DMS 273 (cell line): ENCODE measurements around the gene KRTAP22-1.

Source experiments
- DNase-seq: peaks from one replicate; lab custom pipeline; 2025; ENCODE audit not compliant: unreplicated experiment; lab: John Stamatoyannopoulos, UW

KRTAP22-1 gene

DNA sequence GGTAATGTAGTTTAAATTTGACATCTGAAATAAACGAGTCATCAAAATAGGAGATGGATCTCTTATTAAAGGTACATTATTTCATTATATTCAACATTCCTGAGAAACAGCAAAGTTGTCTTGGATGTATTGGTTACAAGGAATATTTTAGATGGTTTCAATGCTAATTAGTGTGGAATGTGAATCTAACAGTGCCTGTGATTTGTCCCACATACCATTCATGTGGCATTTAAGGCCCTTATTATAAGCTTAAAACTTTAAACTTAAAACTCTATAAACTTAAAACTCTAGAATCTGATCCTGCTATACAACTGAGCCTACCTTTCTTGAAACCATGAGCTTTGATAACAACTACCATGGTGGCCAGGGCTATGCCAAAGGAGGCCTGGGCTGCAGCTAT is at the start of gene KRTAP22-1:
Gene KRTAP22-1, plus strand, starts transcription at position 301 of the 400 bp plus-strand sequence.
- DNase-seq: no peak

DNA sequence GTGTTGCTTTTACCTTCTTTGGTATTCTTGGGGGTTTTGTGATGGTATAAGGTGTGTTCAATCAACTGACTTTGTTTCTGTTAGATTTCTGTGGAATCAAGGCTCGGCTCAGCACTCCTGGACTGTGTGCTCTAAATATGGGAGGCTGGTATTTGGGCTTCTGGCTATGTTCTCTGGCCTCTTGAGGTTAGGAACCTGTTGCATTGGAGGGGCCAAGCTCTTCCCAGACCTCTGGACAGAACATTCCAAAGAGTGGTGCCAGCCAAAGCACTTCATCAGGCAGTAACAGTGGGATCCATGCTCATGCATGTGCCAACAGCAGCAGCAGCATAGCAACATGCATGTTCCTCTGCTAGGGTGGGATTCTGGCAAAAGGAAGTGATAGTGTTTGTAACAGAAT is 48.1 kb upstream of the KRTAP22-1 start:
- DNase-seq: no peak

DNA sequence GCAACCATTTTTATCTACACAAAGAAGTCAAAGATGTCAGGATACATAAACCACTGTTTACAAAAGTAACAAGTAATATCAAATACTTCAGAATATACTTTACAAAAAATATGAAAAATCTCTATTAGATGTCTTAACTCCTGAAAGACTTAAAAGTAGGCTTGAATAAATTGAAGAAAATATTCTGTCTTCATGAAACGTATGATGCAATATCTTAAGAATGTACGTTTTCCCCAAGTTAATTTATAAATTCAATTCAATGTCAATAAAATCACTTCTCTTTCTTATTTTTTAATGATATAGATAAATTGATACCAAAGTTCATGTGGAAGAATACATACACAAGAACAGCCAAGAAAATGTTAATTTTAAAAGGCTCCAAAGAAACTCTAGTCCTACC is 45.8 kb upstream of the KRTAP22-1 start:
- no peak for DNase-seq

DNA sequence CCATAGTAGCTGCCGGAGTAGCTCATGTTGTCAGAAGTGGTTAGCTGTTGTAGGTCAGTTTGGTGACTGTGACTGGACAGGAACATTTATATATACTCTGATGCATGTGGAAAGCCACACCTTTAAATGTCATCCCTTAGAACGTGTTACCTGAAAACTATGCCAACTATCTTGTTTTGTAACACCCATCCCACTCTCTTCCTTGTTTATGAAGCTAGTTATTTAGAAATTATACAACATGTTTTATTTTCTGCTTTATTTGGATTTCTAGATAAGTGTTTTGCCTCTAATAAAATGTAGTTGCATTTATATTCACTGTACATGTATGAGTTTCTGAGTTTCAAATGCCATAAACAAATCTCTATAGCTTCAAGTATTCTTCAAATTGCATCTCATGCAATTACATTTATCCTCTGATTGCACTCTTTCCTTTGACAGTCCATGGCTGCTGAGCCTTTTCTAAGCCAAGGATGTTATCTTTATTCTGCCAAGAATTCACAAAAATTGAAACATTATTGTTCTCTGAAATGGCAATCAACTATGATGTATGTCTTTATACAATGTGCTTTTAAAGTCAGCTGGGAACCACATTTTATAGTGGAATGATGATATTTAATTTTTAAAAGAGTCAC is 39.5 kb upstream of the KRTAP22-1 start, which contains the start of gene KRTAP19-7:
Gene KRTAP19-7, minus strand, starts transcription at position 51 of the 632 bp plus-strand sequence. Its CDS starts 25 bp downstream, at position 26.
- no peak for DNase-seq

DNA sequence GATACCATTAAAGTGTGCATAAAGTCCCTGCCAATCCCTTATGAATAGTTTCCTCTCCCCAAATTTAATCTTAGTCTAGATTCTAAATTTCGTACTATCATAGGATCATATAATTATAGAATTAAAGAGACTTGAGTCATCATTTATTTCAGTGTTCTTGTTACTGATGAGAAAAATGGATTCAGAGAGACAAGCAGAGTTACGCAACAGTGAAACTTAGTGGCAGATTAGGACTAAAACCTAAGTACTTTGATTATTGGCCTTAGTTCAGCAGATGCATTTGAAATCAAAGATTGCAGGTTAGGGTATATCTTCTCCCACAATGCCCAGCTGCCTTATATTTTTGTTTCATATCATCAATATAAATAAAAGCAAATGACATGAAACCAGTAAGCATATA is 38.9 kb upstream of the KRTAP22-1 start:
- DNase-seq: no peak

DNA sequence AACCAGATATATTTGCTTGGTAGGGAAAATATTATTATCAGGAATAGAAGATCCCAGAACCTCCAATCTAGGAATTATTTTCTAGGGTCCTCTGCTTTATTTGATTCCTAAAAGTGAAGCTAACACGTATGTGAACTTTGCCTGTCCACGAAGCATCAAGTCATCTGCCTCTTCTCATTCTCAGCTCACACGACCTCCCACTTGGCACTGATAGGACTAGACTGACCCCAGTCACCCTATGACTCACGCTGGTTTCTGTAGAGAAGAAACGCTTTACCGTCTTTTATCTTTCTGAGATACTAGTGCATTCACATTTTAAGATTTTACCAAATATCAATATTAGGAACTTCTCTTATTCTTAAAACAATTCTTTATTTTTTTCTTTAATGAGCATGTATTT is 37.8 kb upstream of the KRTAP22-1 start:
- no peak for DNase-seq

DNA sequence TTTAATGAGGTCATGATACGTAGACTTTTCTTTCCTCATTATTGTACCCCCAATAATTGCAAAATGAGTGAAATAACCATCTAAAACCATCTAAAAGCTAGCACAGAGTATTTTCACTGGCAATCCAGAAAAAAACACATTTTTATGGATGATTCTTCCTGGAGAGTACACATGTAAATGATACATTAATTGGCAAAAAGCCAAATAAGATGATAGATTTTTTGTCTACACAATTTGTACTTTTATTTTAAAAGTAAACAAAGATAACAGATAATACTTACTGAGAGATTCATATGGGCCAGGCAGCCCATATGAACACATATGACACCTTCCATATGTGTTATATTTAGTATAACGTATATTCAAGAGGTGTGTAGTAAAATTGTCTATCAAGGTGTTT is 37.3 kb upstream of the KRTAP22-1 start:
- no peak for DNase-seq

DNA sequence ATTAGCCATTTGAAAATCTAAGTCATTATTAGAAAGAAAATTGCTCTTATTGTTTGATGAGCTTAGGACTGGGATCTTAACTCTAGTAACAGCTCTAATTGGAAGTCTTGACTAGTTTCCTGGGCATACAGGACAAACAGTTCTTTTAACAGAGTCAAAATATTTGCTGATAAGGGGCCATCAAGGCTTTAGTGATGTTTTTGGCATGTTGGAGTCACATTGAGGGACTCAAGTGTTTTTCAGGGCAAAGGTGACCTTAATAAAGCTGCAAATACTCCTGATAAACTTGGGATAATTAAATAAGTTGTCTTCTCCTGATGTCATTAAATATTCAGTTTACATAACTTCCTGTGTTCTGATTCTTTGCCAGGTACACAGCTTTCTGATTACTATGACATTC is 33.3 kb upstream of the KRTAP22-1 start:
- no peak for DNase-seq

DNA sequence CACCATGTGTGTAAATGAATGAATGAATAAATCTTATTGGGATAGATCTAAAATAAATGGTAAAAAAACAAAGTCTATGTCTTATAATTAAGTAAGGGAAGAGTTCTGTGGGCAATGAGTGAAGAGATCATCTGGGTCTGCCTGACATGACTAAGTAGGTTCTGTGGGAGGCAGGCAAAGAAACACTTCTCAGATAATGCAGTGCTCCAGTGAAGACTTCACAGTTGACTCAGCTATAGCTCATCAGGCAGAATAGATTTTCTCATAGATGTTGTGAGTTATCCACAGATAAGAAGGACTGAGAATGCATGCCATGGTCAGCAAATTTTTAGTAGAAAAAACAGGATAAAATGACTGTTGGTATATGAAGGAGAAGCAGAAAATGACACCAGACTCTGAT is 23.1 kb upstream of the KRTAP22-1 start:
- DNase-seq: no peak

DNA sequence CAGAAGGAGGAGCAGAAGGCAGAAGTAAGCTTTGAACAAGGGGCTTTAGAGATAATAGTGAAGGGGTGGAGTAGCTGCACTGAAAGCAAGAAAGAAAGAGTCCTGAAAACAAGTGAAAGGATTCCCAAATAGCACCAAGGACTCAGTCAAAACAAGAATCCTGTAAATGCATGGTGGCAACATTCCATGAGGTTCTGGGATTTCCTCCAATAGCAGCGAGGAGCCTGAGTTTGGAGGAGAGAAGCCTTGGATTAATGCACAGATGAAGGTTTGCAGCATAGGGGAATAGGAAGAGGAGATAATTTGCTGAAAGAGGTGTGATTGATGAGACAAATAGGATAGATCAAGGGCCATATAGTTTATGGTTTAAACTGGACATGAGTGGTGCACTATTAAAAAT is 21.5 kb upstream of the KRTAP22-1 start:
- DNase-seq: no peak

DNA sequence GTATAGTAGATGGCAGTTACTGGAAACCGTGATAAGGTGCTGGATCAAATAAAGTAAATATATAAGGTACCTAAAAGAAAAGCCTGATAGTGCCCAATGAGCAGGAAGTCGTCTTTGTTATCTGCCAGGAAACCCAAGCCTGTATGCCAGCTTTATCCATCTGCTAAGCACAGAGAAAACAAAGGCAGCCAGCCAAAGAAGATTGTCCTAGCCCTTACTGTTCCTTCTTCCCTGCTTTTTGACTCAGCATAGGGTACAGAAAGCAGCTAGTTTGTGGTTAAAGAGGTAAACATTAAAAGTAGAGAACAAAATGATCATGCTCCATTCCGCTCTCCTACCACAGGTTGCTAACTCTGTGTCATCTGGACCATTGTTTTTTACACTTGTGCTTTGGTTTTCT is 20.8 kb upstream of the KRTAP22-1 start:
- no peak for DNase-seq

DNA sequence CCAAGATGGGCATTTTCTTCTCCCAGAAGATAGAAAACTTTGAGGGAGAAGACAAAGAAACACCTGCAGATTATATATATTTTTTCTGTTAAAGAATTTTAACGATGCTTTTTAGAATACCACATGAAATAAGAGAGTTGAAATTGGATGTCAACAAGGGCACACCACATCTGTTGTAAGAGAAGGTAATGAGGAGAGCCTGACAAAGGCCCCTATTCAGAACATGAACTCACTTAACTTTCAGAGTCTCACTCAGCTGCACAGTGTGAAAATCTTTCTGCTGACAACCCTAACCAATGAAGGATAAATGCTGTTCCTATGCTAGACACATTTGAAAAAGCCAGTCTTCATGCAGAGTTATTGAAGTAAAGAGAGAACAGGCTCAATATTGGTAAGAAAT is 18.0 kb upstream of the KRTAP22-1 start:
- DNase-seq: no peak

DNA sequence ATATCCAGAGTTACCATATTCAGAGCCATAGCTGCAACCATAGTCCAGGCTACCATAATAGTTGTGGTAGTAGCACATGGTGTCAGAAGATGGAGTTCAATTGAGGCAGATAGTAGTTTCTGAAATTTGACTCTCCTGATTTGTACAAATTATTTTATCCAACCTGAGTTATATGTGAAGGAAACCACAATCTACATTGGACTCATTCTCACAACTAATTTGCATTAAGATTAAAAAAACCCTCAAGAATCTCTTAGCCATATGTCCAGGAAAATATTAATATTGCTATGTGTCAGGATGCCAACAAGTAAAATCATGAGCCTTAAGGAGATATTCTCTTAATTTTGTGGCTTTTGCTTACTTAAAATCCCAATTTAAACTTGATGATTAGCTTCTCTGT is 10.6 kb upstream of the KRTAP22-1 start, which contains the start of gene KRTAP22-2:
Gene KRTAP22-2, minus strand, starts transcription at position 101 of the 400 bp plus-strand sequence.
- no peak for DNase-seq

DNA sequence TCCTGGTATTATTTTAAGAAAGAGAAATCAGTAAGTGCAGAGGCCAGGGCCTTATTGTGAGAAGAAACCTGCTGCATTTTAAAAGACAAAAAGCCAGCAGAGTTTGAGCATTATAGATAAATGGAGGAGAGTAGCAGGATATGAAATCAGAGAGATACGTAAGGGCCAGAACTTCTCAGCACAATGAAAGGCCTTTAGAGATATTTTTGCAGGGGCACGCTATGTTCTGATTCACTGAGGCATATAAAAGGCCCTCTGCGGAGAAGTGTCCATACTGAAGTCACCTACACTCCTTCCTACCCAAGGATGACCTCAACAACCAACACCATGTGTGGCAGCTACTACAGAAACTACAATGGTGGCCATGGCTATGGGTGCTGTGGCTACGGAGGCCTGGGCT is 8.7 kb upstream of the KRTAP22-1 start, which contains the start of gene KRTAP6-3:
Gene KRTAP6-3, plus strand, starts transcription at position 301 of the 400 bp plus-strand sequence. Its CDS starts 6 bp downstream, at position 307.
- DNase-seq: no peak

DNA sequence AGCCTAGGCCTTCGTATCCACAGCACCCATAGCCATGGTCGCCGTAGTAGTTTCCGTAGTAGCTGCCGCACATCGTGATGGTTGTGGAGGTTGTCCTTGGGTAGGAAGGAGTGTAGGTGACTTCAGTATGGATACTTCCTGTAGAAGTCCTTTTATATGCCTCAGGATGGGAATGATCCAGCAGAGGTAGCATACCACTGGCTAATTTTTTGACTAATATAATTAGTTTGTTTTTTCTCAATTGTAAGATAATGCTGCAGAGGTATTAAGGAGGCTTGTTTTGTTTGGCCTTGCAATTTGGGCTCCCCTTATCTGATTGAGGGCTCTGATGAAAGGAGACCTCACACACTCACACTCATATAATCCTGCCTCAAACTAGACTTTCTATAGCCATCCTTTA is 2.1 kb upstream of the KRTAP22-1 start, which contains the start of gene KRTAP6-2:
Gene KRTAP6-2, minus strand, starts transcription at position 101 of the 400 bp plus-strand sequence. Its CDS starts 28 bp downstream, at position 73.
- DNase-seq: no peak

DNA sequence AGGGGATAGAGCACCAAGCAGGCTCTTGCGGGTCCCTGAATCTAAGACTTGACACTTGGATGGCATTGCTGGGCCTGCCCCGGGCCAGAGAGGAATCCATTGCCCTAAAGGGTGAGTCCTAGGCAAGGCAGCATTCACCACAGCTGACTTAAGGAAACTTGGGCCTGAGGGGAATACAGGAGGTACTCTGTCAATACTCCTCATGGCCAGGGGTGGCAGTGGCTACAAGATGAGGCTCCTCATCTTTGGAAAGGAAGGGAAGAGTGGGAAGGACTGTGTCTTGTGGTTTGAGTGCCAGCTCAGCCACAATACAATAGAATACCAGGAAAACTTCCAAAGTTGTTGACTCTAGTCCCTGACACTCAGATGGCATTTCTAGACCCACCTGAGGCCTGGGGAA is 5.1 kb downstream of the KRTAP22-1 start:
- DNase-seq: no peak

DNA sequence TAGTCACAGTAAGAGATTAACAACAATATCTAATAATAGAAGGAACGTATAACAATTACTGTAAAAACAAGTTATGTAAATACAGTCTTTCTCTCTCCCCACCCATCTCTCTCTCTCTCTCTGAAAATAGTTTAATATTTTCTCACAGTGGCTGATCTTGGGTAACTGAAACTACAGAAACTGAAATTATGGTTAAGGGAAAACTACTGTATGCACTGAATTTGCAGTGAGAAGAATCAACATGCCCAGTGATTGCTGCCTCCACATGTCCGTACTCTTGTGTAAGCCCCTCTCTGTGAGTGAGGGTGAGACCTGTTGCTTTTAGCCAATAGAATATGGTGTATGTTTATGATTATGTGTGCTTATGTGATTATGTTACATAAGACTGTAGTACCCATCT is 11.2 kb downstream of the KRTAP22-1 start:
- DNase-seq: no peak

DNA sequence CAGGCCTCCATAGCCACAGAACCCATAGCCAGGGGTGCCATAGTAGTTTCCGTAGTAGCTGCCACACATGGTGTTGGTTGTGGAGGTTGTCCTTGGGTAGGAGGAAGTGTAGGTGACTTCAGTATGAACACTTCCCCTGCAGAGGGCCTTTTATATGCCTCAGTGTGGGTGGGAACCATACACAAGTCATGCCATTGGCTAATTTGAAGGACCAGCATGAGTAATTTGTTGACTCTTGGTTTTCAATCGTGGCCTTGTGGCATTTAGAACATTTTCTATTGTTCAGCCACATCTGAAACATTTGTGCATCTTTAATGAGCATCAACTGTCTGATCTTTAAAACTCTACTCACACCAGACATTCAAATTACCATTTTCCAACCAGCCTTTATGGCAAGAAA is 12.9 kb downstream of the KRTAP22-1 start, which contains the start of gene KRTAP6-1:
Gene KRTAP6-1, minus strand, starts transcription at position 95 of the 400 bp plus-strand sequence. Its CDS starts 26 bp downstream, at position 69.
- DNase-seq: no peak

DNA sequence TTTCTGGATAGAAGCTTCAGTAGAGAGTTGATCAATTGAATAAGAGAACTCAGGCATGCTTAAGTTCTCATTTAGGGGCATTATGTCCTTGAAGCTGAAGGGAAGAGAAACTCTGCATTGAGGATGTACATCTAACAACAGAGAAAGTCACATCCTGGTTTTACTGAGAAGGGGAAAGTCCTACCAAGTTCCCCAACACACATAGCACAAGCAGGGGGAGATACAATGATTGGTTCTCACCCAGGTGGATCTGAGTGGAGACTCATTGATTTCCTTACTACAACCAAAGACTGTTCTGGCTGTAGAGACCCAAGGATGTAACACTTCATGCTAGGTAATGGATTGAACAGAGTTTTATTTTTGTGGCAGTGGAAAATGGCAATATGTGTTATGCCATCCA is 14.3 kb downstream of the KRTAP22-1 start:
- no peak for DNase-seq

DNA sequence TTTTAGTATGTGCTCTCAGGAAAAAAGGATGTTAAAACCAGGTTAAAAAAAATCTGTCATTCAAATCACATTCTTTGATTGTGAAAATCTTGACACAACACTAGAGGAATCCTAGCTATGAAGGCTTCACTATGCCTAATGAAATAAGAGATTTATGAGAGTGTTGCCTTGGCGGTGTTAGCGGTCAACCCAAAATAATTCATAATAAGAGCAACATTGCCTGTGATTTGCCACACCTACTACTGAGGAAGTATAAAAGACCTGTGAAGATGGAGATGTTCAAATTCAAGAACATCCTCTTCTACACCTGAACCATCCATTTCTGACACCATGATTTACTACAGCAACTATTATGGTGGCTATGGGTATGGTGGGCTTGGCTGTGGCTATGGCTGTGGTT is 15.2 kb downstream of the KRTAP22-1 start, which contains the start of gene KRTAP20-1:
Gene KRTAP20-1, plus strand, starts transcription at position 301 of the 400 bp plus-strand sequence. Its CDS starts 30 bp downstream, at position 331.
- DNase-seq: no peak

DNA sequence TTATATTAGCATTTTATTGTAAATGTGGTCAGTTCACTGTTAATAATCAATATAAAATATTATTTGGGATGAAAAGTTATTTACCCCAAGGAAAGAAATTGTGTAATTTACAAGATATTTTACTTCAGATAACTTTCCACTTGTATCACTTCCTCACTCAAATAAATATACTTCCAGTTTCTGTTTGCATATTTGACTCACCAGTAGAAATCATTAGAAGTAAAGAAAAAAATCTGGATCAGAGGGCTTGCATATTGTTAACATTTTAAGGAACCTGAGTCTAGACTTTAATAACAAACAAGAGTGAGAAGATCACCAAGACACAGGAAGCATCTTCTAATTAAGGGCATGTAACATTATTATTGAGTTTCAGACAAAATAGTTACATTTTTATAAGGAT is 19.2 kb downstream of the KRTAP22-1 start:
- no peak for DNase-seq

DNA sequence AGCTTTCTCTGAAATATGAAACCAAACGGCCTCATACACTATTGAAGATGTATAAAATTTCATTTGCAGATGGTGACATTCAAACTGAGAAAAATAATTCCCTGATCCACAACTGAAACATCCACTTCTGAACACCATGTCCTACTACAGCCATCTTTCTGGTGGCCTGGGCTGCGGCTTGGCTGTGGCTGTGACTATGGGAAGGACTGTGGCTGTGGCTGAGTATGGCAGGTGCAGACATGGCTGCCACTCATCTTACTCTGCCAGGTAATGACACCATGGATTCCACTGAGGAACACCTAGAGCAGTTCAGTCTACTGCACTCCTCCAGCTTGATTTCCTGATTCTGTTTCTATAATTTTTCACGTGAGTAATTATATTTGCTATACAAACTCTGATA is 19.6 kb downstream of the KRTAP22-1 start, which contains the start of gene KRTAP20-4:
Gene KRTAP20-4, plus strand, starts transcription at position 106 of the 400 bp plus-strand sequence.
- no peak for DNase-seq

DNA sequence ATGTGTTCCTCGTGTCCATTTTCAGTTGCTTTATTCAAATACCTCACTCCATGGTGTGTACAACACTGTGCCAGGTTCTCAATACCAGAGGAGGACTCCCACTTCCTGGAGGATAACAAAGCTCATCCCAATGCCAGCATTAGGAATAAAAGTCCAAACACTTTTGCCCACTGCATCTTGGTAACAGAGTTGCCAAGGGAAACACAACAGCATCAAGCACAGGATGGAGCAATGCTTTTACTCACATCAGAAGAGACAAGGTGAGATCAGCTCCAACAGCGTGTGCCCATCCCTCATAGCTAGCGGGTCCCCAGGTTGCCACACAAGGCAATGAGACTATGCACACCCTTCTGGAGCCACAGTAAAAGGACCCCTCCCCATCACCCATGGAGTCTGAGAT is 22.5 kb downstream of the KRTAP22-1 start:
- no peak for DNase-seq
